Stimulated activated CD4-positive, alpha-beta T cell treated with anti-CD3 and anti-CD28 coated beads, Interleukin-4, amount 100 ng/mL, for 4 hours (primary cell): ENCODE results near the gene RORC.

Experiments used
- DNase-seq, 2 experiments: peaks; one replicate each; pipeline ENCODE4 v3.0.0-alpha.2; 2020

RORC gene

DNA sequence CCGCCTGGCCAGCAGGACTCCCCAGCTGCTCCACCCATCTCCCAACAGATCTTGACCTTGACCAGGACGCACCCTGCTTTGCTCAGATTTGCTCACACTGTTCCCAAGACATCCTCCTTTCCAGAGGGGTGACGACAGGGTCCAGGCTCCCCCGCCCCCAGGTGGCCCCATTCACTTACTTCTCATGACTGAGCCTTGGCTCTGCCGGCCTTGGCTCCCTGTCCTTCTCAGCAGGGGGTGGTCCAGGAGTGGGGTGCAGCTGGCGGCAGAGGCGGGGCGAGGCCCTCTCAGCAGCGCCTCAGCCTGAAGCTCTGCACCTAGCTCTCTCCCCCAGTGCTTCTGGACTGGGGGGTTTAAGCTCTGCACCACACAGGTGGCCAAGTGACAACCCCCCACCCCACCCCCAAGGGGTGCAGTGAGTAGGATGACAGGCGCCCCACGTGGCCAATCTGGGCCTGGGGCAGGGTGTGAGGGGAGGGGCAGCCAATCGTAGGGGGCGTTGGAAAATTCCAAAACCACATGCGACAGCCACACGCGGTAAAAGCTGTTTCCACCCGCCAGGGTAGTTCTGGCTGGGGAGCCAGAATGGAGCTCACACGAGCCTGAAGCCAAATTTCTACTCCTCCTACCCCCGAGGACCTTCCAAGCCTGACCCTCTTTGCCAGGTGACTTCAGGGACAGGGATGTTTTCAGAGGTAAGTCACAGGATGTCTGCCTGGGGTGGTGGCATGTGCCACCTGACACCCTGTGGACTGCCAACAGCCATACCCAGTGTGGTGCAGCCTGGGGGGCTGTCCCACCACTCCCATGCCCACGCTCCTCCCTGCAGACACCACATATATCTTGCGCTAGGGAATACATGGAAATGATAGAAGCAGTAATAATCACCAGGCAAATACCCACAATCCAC lies 5.6 kb downstream of the RORC start:
- peak in 1 of 2 experiments; percentile 60 for DNase-seq

GRCh38 chr1:151825204-151825603 lies 6.4 kb downstream of the RORC start:
- DNase-seq: no peak

GRCh38 chr1:151823175-151823574 lies 8.4 kb downstream of the RORC start:
- DNase-seq: no peak

GRCh38 chr1:151822404-151822803 lies 9.2 kb downstream of the RORC start:
- DNase-seq: peak; percentile 44 to 78

GRCh38 chr1:151820940-151821339 lies 10.7 kb downstream of the RORC start:
- no peak for DNase-seq

DNA sequence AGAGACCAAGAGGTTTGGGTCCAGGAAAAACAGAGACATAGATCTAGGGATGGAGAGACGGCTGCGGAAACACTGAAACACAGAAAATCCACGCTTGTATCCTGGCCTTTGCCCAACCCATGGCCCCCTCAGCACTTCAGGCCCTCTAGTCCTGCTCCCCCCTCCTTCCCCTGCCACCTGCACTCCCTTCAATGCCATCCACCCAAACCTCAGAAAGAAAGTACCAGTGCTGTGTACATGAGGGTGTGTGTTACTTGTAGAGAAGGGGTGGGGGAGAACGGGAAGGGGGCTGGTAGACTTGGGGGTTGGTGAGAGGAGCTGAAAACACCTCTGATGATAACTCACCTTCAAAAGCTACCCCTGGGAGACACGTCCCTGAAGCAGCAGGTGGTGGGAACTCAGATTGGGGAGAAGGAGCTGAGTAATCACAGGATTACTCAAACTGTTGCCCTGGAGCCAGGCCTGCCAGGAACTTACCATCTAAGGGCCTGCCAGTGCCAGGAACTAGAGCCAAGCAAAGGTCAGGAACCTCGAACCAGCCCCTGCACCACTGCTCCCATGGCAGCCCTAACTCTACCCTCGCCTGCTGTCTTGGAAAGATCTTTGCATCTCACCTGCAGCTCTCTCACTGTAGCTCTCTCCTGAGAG lies 11.5 kb downstream of the RORC start:
- no peak for DNase-seq

DNA sequence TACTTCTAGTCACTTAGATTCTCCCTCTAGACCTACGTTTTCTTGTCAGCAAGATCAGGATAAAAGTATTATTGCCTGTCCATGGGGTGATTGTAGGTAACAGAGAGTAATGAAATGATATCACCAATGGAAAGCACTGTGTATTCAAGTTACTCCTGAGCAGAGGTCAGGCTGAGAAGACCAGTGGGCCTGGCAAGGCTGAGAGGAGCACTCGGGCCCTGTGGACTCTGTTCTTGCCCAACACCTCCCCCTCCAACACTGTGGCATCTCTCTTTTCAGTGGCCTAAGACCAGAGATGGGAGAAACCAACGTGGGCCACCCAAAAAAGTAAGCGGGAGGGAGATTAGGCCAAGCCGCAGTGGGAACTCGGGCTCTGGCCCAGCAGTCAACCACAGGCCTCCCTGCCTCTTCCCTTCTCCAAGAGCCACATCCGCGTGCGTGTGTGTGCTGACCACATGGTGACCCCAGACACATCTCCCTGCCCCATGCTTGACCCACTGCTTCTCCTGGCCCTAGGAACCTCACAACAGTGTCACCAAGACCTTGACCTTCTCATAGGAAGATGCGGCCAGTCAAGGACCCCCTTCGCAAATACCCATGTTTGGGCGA lies 12.3 kb downstream of the RORC start:
- DNase-seq: no peak

DNA sequence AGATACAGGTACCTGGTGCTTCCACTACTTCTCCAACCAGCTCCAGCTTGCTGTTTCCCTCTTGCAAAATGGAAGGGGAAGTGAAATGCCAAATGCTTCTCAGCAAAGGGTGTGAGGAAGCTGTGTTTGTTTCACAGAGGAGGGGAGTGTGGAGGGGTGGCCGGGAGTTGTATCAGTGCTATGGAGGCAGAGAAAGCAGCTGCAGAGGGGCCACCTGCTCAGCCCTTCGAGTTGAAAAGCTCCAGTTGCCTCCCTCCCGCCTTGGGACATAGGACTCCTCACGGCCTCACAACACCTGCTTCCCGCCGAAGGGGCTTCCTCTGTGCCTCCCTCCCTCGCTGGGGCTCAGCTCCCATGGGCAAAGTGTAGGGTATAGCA lies 14.3 kb downstream of the RORC start:
- no peak for DNase-seq

DNA sequence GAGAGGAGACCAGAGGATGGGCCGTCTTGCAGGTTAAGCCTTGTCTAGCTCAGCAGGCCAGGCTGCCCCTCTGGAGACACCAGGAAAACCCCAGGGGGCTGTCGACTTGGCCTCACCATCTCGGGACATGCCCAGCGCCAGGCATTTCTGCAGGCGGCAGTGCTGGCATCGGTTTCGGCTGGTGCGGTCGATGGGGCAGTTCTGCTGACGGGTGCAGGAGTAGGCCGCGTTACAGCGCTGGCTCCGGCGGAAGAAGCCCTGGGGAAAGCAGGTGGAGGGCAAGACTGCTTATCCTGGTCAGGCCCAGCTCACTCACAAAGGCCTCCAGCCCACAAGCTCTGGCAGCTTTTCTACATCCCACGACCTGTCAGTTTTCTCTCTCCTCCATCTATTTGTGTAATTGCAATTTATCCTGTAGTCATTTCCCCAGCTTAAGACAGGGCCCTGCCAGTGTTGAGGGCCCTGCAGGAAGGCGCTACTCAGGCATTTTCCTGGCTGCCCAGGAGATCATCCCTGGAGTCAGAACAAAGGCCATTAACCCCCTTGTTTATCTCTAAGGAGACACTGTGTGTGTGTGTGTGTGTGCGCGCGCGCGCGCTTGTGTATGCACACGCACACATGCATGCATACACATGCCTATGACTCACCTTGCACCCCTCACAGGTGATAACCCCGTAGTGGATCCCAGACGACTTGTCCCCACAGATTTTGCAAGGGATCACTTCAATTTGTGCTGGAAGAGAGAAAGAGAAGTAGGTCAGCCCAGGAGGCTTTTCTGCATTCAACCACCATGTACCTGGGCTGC lies 14.9 kb downstream of the RORC start:
- DNase-seq: no peak

DNA sequence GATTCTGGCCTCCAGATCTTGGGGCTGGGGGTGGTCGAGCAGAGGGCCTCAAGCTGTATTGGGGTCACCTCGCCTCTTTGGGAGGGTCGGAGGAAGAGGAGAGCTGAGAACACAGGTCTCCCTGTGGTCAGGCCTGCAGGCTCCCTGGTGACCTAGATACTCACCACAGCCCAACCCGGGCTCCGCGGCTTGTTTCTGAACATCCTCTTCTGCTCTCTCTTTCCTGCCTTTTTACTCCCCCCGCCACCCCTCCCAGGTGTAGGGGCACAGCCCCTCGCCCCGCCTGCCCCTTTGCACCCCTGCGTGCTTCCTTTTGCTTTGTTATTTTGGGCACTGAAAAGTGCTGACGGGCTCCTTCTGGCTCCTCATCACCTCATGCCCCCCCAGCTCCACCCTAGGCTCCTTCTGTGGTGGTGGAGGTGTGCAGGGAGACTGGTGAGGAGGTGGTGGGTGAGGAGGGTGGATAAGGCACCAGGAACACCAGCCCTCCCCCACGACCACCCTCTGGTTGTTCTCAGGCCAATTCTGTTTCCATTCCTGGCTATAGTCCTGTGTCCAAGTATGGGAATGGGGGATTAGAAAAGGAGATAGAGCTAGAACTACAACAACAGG lies 15.8 kb downstream of the RORC start:
- DNase-seq: no peak

DNA sequence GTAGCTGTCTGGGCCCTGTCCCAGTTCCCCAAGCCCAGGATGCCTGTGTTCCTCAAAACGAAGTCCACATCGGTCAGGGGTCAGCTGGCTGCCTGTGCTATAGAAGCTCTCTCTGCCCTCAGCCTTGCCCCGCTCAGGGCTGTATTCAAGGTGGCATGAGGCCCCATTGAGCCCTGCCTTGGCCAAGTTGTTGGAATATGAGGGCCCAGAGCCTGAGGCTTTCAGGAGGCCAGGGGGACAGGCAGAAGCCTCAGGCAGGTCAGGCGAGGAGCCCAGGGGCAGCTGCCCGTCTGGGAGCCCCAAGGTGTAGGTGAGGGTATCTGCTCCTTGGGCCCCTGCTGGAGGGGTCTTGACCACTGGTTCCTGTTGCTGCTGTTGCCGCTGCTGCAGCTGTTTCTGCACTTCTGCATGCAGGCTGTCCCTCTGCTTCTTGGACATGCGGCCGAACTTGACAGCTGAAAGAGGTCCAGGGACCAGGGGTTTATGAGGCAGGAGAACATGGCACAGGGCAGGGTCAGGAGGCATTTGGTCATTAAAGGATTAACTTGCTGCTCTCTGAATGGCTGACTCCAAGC lies 16.5 kb downstream of the RORC start:
- DNase-seq: no peak

GRCh38 chr1:151814426-151814825 lies 17.2 kb downstream of the RORC start:
- DNase-seq: no peak

DNA sequence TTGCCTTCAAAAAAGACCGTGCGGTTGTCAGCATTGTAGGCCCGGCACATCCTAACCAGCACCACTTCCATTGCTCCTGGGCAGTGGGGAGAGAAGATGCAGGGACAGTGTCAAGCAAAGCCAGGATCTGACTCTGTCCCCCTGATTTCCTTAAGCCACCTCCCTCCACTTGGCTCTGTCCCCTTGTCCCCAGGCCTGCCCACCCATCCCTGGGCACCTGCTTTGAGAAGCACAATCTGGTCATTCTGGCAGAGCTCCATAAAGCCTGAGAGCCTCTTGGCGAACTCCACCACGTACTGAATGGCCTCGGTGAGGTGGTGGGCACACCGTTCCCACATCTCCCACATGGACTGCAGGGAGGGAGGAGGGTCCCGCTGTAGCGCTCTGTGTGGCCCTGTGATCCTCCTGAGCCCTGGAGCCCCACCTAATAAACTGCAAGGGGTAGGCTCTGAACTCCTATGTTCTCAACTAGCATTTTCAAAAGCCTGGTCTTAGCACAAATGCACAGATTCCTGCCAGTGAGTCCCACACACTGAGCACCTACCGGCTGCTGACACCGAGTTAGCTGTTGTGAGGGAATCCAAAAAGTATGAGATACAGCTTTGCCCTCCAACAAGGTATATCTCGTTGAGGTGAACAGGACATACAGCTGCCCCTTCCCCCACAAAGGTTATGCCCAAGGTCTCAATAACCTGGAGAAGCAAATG lies 18.2 kb downstream of the RORC start:
- DNase-seq: no peak

DNA sequence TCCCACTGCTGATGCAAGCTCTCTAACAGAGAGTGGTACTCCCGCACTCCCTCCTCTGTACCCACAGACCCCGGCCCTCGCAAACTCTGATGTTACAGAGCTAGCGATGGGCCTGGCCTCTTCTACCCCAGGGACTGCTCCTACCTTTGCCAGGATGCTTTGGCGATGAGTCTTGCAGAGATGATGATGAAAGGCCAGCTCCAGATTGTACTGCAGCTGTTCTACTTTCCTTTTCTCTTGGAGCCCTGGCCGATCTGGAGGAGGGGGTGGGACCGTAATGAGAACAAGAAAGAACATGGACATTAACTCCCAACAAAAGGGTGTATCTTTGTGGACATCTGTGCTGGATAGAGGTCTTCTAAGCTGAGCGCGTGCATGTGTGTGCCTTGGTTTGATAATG lies 20.4 kb downstream of the RORC start:
- no peak for DNase-seq

DNA sequence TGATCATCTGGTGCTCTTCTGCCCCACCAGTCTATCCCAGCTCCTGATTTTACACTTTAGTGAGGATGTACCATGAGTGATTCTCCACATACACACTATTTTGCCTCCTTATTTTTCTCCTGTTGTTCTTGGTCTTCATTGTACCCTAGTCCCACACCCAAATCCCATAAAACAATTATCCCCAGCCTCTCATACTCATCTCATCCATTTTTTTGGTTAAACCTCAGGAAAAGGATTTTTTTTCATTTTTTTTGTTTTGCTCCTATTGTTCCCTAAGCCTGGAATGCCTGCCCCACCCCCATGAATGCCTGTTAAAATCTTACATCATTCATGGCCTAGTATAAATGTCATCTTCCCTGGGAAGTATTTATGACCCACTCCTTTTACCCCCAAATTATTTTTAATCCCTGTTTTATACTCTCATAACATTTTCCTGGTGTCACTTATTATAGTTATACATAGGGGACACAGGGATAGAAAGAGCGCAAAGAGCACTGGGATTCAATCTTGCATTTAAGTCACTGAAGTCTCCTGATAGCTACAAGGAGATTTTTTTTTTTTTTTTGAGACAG lies 21.5 kb downstream of the RORC start:
- DNase-seq: no peak

DNA sequence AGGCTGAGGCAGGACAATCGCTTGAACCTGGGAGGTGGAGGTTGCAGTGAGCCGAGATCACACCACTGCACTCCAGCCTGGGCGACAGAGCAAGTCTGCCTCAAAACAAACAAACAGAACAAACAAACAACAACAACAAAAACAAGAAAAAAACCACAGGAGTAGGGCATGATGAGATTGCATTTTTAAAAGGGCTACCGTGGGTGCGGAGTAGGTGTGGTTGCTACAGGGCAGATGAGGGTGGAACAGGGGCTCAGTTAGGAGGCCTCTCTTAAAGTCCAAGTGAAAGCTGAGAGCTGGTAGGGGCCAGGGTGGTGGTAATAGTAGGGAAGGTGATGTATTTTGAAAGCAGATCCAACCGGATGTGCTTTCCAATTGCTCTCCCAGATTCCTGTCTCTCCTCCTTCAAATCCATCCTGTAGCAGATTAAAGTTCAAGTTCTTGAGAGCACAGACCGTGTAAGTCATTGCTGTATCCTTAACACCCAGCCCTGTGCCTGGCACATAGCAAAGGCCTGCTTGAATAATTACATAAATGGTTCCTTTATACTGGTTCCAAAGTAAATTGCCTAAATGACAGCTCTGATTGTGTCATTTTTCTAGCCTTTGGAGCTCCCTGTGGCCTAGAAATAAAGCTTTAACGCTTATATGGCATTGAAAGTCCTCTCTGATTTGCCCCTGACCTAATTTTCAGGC lies 22.2 kb downstream of the RORC start:
- no peak for DNase-seq

DNA sequence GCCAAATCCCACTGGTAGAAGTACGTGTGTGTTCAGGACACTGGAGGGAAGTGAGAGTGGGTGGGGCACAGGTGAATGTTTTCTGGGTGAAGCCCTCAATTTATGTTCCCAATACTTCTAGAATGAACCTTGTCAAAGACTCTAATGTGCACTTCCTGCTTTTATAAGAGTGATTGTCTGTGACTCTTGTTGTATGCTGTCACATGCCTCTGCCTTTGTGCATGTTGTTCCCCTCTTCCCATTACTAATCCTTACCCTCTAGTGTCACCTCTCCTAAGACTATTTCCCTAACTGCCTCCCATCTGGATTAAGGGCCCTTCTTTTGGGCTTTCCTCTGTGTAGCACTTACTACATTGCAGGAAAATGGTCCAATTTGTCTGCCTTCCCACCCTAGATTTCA lies 23.8 kb downstream of the RORC start:
- DNase-seq: no peak

- no peak for DNase-seq
Measured at GRCh38 chr1:151807131-151807530, 24.5 kb downstream of the RORC start.

DNA sequence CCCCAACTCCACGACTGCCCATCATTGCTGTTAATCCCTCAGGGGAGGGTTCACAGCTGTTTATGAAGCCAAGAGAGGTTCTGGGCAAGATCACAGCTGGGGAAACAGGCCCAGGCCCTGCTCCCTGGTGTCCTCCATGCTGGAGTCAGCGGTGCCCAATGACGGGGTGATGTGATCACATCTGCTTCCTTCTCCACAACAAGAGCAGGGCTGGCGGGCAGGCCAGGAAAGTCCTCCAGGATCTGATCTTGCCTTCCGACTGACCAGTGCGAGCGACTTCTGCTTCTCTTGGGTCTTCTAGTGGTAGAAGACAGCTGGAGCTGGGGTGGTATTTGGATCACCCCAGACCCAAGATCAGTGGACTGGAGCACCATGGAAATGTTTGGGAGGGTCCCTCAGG lies 25.4 kb downstream of the RORC start:
- no peak for DNase-seq

DNA sequence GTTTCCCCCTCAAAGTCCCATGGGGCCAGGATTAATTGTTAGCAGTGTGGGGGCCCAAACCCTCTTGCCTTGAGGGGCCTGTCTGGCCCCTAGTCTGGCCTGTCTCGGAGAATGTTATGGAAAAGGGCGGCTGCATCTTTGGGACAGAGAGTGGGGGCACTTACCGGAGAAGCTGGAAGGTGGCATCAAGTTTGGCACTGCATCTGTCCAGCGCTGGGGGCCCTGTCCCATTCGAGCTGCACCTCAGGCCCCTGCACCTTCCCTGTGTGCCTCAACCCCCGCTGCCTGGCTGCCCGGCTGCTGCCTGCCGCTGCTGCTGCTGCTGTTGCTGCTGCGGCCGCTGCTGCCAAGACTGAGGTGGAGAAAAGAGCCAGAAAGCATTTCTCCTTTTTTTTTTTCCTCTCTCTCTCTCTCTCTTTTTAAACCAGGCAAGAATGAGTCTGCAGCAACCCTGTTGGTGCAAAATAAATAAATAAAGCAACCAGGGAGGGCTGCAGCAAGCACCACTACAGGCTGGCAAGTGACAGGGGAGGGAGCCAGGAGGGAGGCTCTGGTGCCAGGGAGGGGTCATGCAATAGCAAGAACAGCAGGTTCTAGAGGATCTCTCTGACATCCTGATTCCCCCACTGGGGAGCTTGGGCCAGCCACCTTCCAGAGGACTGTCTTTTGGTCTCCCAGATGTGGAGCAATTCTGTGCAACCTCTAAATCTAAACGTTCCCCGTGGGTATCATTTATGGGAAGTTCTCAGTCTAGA lies 26.4 kb downstream of the RORC start, which contains the start of gene LINGO4:
Gene LINGO4, minus strand, starts transcription at position 354 of the 755 bp plus-strand sequence. CDS start 2,715 bp downstream, outside the sequence.
- no peak for DNase-seq
